Pancreas (tissue), 10 donors: ENCODE measurements around the gene DCC. TPM values are rescaled to one million over a fixed set of nuclear protein-coding genes. Genes with fewer than 3 reads are reported as not detected.
A peak's percentile ranks its signal among the peaks of the same experiment; 100 is the strongest.

ENCODE experiments used
- ATAC-seq, 4 donors: fragments of 200-7000 bp; cut with Tn5 transposase; one replicate each; pipeline versions ENCODE4 v1.8.0 to v1.9.1; 2020; ENCODE audit warnings: mild to moderate bottlenecking in 4 of 4, moderate library complexity in 4 of 4
- DNase-seq, 6 donors: peaks; one replicate each; pipeline ENCODE4 v3.0.0-alpha.2; 2020
- FAIRE-seq: peaks from 2 replicates; lab custom pipeline; 2012; peaks lifted over from hg19 to GRCh38; lab: Jason Lieb, UNC
- H3K27ac ChIP-seq, 4 donors: fragments of 200-600 bp; sonication (generic); 1 replicate in 3 of 4; 2 replicates in 1 of 4; pipeline versions ENCODE4 v1.5.0 to v1.8.0; 2020
- H3K27me3 ChIP-seq, 4 donors: fragments of 200-600 bp; one replicate each; pipeline ENCODE4 v1.8.0; 2021
- H3K36me3 ChIP-seq, 3 donors: fragments of 200-600 bp; sonication (generic) in 1 of 3; one replicate each; pipeline versions ENCODE4 v1.5.0 to v1.8.0; 2020 to 2021
- H3K4me1 ChIP-seq, 3 donors: fragments of 200-600 bp; one replicate each; pipeline ENCODE4 v1.8.0; 2021
- H3K4me3 ChIP-seq, 4 donors: fragments of 200-600 bp; sonication (generic) in 2 of 4; one replicate each; pipeline versions ENCODE4 v1.5.0 to v1.8.0; 2020 to 2021
- H3K9me3 ChIP-seq, 4 donors: fragments of 200-600 bp; one replicate each; pipeline ENCODE4 v1.8.0; 2021
- CTCF ChIP-seq, 4 donors: fragments of 200-600 bp; sonication (generic) in 3 of 4; IDR thresholded peaks; one replicate each; pipeline versions ENCODE4 v1.5.0 to v1.8.0; 2021; ENCODE audit warnings: antibody characterized with exemption in 4 of 4
- WGBS, 2 donors: extraction: QIAGEN DNeasy Blood & Tissue Kit; methylation state at CpG; one replicate each; pipeline ENCODE4 v1.1.7; 2013; 5-methylcytosine and 5-hydroxymethylcytosine counted together
- intact Hi-C, 3 donors: fragments of 100-400 bp; cut with DNase I; formaldehyde crosslinking; loops; one replicate each; pipeline versions ENCODE4 v1.11.1 to v1.14.2; 2022
- polyA plus RNA-seq, 2 donors: library from polyadenylated mRNA; stranded (reverse); fragments of 200-250 nt; gene quantifications; one replicate each; pipeline ENCODE4 v1.2.3, GENCODE V29; 2013
- total RNA-seq, 6 donors: library from RNA; stranded (reverse); fragmentation: NEBNext Ultra II Directional in 4 of 6; extraction: Animal tissue kit (Norgen Biotek cat#: 25700) in 4 of 6; gene quantifications; one replicate each; pipeline versions ENCODE4 v1.2.1 to v1.2.4, GENCODE V29; 2021 to 2023
- donor health status: healthy with polysubstance abuse.
- donor health status: DM: no; HTN: no; CAD: no; lungs with moderate emphysema.
- donor health status: DM: no; HTN: no; CAD: no.
- donor health status: control.
- donor health status: control.
- donor health status: Bipolar disorder and iron deficiency.
- donor health status: DM: yes; HTN: yes; CAD: no.
- donor health status: DM: no; HTN: no; CAD: no.
- donor health status: DM: no; HTN: no; CAD: no.
- donor health status: DM: yes; HTN: yes; CAD: no.

DCC gene
- total and polyA plus RNA-seq, 8 donors, result 0.18 to 0.44 (median 0.28) TPM; not detected in 1

GRCh38 chr18:52341103-52341432 lies 1.1 kb downstream of the DCC start:
- H3K36me3 ChIP-seq, result no peaks in the 10 kb centered on the region
- WGBS, 2 donors, result 7 to 8% methylated on average over 7 of the region's 7 CpGs
- TF ChIP-seq CTCF (IDR thresholded peaks at IDR 0.05), result no peak
- no peak for ATAC-seq
- DNase-seq, result no peak
- FAIRE-seq, result no peak
- no peak overlapping the region for H3K27ac ChIP-seq
- H3K4me3 ChIP-seq, result no peak overlapping the region
- H3K9me3 ChIP-seq, result no peaks in the 10 kb centered on the region
- peaks cover 0 to 16% (median 2%) of the 10 kb centered on the region in 4 donors for H3K27me3 ChIP-seq
- no peaks in the 10 kb centered on the region for H3K4me1 ChIP-seq
- intact Hi-C loops, result no loop called here

- intact Hi-C loops, result no loop called here
- Histone ChIP-seq H3K27me3 (peaks cover 0 to 16% (median 2%) of the 10 kb centered on the region in 4 donors), H3K27ac (no peak overlapping the region), H3K4me3 (peak overlapping the region in 1 of 4 donors; percentile 24), H3K4me1 (no peaks in the 10 kb centered on the region), H3K9me3 (no peaks in the 10 kb centered on the region), H3K36me3 (no peaks in the 10 kb centered on the region)
- DNase-seq (peak in 2 of 6 donors; percentile 58 to 65), FAIRE-seq (no peak), ATAC-seq (peak in 2 of 4 donors; percentile 37 to 39)
- TF ChIP-seq CTCF (IDR thresholded peaks at IDR 0.05), result no peak
- 2 to 3% methylated on average over 36 to 45 of the region's 45 CpGs for WGBS, 2 donors
Measured at GRCh38 chr18:52341608-52342381, 1.8 kb downstream of the DCC start.

- no peaks in the 10 kb centered on the region for H3K9me3 ChIP-seq
- H3K4me1 ChIP-seq, result no peaks in the 10 kb centered on the region
- TF ChIP-seq CTCF (IDR thresholded peaks at IDR 0.05), result no peak
- H3K4me3 ChIP-seq, result no peak overlapping the region
- no peak overlapping the region for H3K27ac ChIP-seq
- no peaks in the 10 kb centered on the region for H3K36me3 ChIP-seq
- intact Hi-C loops, result no loop called here
- H3K27me3 ChIP-seq, result peaks cover 0 to 16% (median 2%) of the 10 kb centered on the region in 4 donors
- WGBS, 2 donors, result 45 to 57% methylated on average over 6 of the region's 6 CpGs
- ATAC-seq (no peak), DNase-seq (no peak), FAIRE-seq (no peak)
Measured at GRCh38 chr18:52342456-52342855, 2.5 kb downstream of the DCC start.

- DNase-seq, result no peak
- 32 to 38% methylated on average over 2 of the region's 2 CpGs for WGBS, 2 donors
- no peak overlapping the region for H3K27ac ChIP-seq
- no peak for TF ChIP-seq CTCF (IDR thresholded peaks at IDR 0.05)
- FAIRE-seq, result no peak
- H3K27me3 ChIP-seq, result peaks cover 0 to 16% (median 2%) of the 10 kb centered on the region in 4 donors
- ATAC-seq, result peak in 1 of 4 donors; percentile 44
- H3K36me3 ChIP-seq, result no peaks in the 10 kb centered on the region
- H3K4me3 ChIP-seq, result no peak overlapping the region
- no peaks in the 10 kb centered on the region for H3K9me3 ChIP-seq
- no peaks in the 10 kb centered on the region for H3K4me1 ChIP-seq
- intact Hi-C loops, result no loop called here
Measured at GRCh38 chr18:52343138-52343537, 3.1 kb downstream of the DCC start.

GRCh38 chr18:52343731-52344340 lies 3.8 kb downstream of the DCC start:
- ATAC-seq (no peak), DNase-seq (no peak), FAIRE-seq (no peak)
- intact Hi-C loops, result no loop called here
- no peak overlapping the region for H3K4me3 ChIP-seq
- H3K4me1 ChIP-seq, result no peaks in the 10 kb centered on the region
- no peaks in the 10 kb centered on the region for H3K9me3 ChIP-seq
- TF ChIP-seq CTCF (IDR thresholded peaks at IDR 0.05), result no peak
- peaks cover 0 to 16% (median 2%) of the 10 kb centered on the region in 4 donors for H3K27me3 ChIP-seq
- H3K27ac ChIP-seq, result no peak overlapping the region
- no peaks in the 10 kb centered on the region for H3K36me3 ChIP-seq
- 48 to 66% methylated on average over 6 of the region's 6 CpGs for WGBS, 2 donors
